C4-2B (cell line): Measurements from ENCODE around the gene SRXN1.

Experiments
- ZFX ChIP-seq: fragments of 450-650 bp; IDR thresholded peaks from 2 replicates; pipeline ENCODE4 v1.6.1; 2017
- TF ChIP-seq, protein P1 (sequence below): fragments of 450-650 bp; conservative IDR thresholded peaks from 2 replicates; pipeline ENCODE4 v1.5.1; 2017; ENCODE audit warnings: mild to moderate bottlenecking

DNA sequence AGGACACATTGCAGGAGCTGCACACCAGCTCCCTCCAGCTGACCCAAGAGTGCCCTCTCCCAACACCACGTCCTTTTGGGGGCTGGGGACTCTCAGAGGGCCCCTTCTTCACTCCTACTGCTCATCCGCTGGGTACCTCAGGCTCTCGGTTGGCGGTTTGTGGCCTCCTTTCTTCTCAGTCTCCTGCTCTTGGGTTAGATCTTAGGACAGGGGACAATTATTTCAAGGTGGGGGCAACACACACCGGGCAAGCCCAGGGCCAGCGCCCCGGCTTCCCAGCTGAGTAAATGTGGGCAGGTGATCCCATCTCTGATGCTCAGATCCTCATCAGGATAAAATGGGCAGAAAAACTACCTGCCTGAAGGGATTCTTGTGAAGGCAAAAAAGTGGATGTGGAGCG, 44.0 kb downstream of the SRXN1 start:
- TF ChIP-seq, protein P1, sequence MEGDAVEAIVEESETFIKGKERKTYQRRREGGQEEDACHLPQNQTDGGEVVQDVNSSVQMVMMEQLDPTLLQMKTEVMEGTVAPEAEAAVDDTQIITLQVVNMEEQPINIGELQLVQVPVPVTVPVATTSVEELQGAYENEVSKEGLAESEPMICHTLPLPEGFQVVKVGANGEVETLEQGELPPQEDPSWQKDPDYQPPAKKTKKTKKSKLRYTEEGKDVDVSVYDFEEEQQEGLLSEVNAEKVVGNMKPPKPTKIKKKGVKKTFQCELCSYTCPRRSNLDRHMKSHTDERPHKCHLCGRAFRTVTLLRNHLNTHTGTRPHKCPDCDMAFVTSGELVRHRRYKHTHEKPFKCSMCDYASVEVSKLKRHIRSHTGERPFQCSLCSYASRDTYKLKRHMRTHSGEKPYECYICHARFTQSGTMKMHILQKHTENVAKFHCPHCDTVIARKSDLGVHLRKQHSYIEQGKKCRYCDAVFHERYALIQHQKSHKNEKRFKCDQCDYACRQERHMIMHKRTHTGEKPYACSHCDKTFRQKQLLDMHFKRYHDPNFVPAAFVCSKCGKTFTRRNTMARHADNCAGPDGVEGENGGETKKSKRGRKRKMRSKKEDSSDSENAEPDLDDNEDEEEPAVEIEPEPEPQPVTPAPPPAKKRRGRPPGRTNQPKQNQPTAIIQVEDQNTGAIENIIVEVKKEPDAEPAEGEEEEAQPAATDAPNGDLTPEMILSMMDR: no peak
- no peak for TF ChIP-seq ZFX
